ENCODE measurements around the gene FGD2. TPM values are rescaled to one million over a fixed set of nuclear protein-coding genes. Genes with fewer than 3 reads are reported as not detected.

The FGD2 gene
- total and polyA plus RNA-seq, 2 experiments from 2014 or later, result 0.13 to 0.14 TPM

DNA sequence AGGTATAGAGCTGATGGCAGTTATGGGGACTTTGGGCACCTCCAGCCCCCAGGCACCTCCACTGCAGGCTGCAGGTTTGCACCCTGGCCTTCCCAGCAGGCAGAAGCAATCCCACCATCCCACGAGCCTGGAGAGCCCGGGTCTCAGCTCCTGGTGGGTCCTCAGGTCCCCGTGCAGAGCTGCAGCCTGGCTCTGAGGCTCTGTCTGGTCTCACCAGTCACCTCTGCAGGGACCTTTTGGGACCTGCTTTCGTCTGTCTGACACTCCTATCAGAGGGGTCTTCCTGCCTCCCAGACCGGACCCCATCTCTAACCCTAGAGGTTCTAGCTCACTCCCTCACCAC lies 41.9 kb downstream of the FGD2 start (continued):
- TF ChIP-seq, protein P1, sequence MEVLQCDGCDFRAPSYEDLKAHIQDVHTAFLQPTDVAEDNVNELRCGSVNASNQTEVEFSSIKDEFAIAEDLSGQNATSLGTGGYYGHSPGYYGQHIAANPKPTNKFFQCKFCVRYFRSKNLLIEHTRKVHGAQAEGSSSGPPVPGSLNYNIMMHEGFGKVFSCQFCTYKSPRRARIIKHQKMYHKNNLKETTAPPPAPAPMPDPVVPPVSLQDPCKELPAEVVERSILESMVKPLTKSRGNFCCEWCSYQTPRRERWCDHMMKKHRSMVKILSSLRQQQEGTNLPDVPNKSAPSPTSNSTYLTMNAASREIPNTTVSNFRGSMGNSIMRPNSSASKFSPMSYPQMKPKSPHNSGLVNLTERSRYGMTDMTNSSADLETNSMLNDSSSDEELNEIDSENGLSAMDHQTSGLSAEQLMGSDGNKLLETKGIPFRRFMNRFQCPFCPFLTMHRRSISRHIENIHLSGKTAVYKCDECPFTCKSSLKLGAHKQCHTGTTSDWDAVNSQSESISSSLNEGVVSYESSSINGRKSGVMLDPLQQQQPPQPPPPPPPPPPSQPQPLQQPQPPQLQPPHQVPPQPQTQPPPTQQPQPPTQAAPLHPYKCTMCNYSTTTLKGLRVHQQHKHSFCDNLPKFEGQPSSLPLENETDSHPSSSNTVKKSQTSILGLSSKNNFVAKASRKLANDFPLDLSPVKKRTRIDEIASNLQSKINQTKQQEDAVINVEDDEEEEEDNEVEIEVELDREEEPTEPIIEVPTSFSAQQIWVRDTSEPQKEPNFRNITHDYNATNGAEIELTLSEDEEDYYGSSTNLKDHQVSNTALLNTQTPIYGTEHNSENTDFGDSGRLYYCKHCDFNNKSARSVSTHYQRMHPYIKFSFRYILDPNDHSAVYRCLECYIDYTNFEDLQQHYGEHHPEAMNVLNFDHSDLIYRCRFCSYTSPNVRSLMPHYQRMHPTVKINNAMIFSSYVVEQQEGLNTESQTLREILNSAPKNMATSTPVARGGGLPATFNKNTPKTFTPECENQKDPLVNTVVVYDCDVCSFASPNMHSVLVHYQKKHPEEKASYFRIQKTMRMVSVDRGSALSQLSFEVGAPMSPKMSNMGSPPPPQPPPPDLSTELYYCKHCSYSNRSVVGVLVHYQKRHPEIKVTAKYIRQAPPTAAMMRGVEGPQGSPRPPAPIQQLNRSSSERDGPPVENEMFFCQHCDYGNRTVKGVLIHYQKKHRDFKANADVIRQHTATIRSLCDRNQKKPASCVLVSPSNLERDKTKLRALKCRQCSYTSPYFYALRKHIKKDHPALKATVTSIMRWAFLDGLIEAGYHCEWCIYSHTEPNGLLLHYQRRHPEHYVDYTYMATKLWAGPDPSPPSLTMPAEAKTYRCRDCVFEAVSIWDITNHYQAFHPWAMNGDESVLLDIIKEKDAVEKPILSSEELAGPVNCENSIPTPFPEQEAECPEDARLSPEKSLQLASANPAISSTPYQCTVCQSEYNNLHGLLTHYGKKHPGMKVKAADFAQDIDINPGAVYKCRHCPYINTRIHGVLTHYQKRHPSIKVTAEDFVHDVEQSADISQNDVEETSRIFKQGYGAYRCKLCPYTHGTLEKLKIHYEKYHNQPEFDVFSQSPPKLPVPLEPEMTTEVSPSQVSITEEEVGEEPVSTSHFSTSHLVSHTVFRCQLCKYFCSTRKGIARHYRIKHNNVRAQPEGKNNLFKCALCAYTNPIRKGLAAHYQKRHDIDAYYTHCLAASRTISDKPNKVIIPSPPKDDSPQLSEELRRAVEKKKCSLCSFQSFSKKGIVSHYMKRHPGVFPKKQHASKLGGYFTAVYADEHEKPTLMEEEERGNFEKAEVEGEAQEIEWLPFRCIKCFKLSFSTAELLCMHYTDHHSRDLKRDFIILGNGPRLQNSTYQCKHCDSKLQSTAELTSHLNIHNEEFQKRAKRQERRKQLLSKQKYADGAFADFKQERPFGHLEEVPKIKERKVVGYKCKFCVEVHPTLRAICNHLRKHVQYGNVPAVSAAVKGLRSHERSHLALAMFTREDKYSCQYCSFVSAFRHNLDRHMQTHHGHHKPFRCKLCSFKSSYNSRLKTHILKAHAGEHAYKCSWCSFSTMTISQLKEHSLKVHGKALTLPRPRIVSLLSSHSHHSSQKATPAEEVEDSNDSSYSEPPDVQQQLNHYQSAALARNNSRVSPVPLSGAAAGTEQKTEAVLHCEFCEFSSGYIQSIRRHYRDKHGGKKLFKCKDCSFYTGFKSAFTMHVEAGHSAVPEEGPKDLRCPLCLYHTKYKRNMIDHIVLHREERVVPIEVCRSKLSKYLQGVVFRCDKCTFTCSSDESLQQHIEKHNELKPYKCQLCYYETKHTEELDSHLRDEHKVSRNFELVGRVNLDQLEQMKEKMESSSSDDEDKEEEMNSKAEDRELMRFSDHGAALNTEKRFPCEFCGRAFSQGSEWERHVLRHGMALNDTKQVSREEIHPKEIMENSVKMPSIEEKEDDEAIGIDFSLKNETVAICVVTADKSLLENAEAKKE (CRISPR knock-in tag; IDR thresholded peaks at IDR 0.05), result no peak
- no peak for TF ChIP-seq ZNF114 (CRISPR knock-in tag; IDR thresholded peaks at IDR 0.05)
- no peak for TF ChIP-seq EZH2phosphoT487 (IDR thresholded peaks at IDR 0.05; ENCODE audit: unreplicated experiment)
- no peak for TF ChIP-seq EZH2 (IDR thresholded peaks at IDR 0.05; ENCODE audit: low read depth, unreplicated experiment)
- TF ChIP-seq CREB1 (CRISPR knock-in tag; IDR thresholded peaks at IDR 0.05; ENCODE audit: low read depth), result no peak
- TF ChIP-seq, protein P2, sequence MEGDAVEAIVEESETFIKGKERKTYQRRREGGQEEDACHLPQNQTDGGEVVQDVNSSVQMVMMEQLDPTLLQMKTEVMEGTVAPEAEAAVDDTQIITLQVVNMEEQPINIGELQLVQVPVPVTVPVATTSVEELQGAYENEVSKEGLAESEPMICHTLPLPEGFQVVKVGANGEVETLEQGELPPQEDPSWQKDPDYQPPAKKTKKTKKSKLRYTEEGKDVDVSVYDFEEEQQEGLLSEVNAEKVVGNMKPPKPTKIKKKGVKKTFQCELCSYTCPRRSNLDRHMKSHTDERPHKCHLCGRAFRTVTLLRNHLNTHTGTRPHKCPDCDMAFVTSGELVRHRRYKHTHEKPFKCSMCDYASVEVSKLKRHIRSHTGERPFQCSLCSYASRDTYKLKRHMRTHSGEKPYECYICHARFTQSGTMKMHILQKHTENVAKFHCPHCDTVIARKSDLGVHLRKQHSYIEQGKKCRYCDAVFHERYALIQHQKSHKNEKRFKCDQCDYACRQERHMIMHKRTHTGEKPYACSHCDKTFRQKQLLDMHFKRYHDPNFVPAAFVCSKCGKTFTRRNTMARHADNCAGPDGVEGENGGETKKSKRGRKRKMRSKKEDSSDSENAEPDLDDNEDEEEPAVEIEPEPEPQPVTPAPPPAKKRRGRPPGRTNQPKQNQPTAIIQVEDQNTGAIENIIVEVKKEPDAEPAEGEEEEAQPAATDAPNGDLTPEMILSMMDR (conservative IDR thresholded peaks at IDR 0.05; ENCODE audit: low read depth in 2 of 2), result no peak
- TF ChIP-seq ZNF331 (CRISPR knock-in tag; IDR thresholded peaks at IDR 0.05; ENCODE audit: low read depth), result no peak
